Neural crest cell (in vitro differentiated cells): ENCODE results near the gene TNRC6C. TPM values are rescaled to one million over a fixed set of nuclear protein-coding genes. Genes with fewer than 3 reads are reported as not detected.
"Not testable (repeated sequence)": the region's sequence is repeated elsewhere in the genome, so short reads cannot be mapped to it uniquely, and the experiment has no call there.

Source experiments
- DNase-seq: peaks from one replicate; pipeline ENCODE4 v3.0.0; 2021; ENCODE audit warnings: low read depth, mixed read lengths, low spot score
- H3K27ac Mint-ChIP-seq: one replicate; pipeline ENCODE4 v1.8.0; 2021; ENCODE audit warnings: mild to moderate bottlenecking, mixed read lengths; ENCODE audit not compliant: unreplicated experiment
- H3K27me3 Mint-ChIP-seq: 2 replicates; pipeline ENCODE4 v1.8.0; 2021; ENCODE audit warnings: low read depth, mild to moderate bottlenecking, mixed read lengths
- H3K36me3 Mint-ChIP-seq: 2 replicates; pipeline ENCODE4 v1.8.0; 2021; ENCODE audit warnings: low read depth, mild to moderate bottlenecking, mixed read lengths
- H3K4me1 Mint-ChIP-seq: 2 replicates; pipeline ENCODE4 v1.8.0; 2021; ENCODE audit warnings: mixed read lengths
- H3K4me3 Mint-ChIP-seq: one replicate; pipeline ENCODE4 v1.8.0; 2021; ENCODE audit warnings: mild to moderate bottlenecking, mixed read lengths
- H3K9me3 Mint-ChIP-seq: 2 replicates; pipeline ENCODE4 v1.8.0; 2021; ENCODE audit warnings: mixed read lengths
- CTCF ChIP-seq: fragments of 200-600 bp; sonication (generic); conservative IDR thresholded peaks from 2 replicates; pipeline ENCODE4 v1.5.0; 2021; ENCODE audit warnings: antibody characterized with exemption, mild to moderate bottlenecking
- total RNA-seq: library from RNA; stranded (reverse); gene quantifications from 2 replicates; pipeline ENCODE4 v1.2.1, GENCODE V29; 2021

The TNRC6C gene
- total RNA-seq, 1 donor from 2014 or later, result 40.5 TPM

GRCh38 chr17:78064708-78065107 lies 106.2 kb downstream of the TNRC6C start:
- Mint-ChIP-seq H3K4me1 (no peaks in the 10 kb centered on the region), H3K27ac (no peak overlapping the region), H3K27me3 (no peaks in the 10 kb centered on the region), H3K4me3 (no peak overlapping the region), H3K9me3 (no peaks in the 10 kb centered on the region), H3K36me3 (no peaks in the 10 kb centered on the region)
- DNase-seq, result no peak
- no peak for TF ChIP-seq CTCF

GRCh38 chr17:78066976-78067375 lies 108.5 kb downstream of the TNRC6C start:
- H3K9me3 Mint-ChIP-seq, H3K27me3 Mint-ChIP-seq, H3K27ac Mint-ChIP-seq, H3K4me1 Mint-ChIP-seq, H3K4me3 Mint-ChIP-seq, H3K36me3 Mint-ChIP-seq, DNase-seq: not testable (repeated sequence)

- peaks cover 20% of the 10 kb centered on the region for H3K36me3 Mint-ChIP-seq
- H3K9me3 Mint-ChIP-seq, result no peaks in the 10 kb centered on the region
- no peak for TF ChIP-seq CTCF
- H3K4me1 Mint-ChIP-seq, result no peaks in the 10 kb centered on the region
- no peak overlapping the region for H3K27ac Mint-ChIP-seq
- no peaks in the 10 kb centered on the region for H3K27me3 Mint-ChIP-seq
- no peak for DNase-seq
- H3K4me3 Mint-ChIP-seq, result no peak overlapping the region
Measured at GRCh38 chr17:78069695-78070094, 111.2 kb downstream of the TNRC6C start.

GRCh38 chr17:78072961-78073360 lies 114.5 kb downstream of the TNRC6C start:
- H3K27ac Mint-ChIP-seq, result no peak overlapping the region
- H3K4me1 Mint-ChIP-seq, result no peaks in the 10 kb centered on the region
- no peaks in the 10 kb centered on the region for H3K9me3 Mint-ChIP-seq
- no peaks in the 10 kb centered on the region for H3K27me3 Mint-ChIP-seq
- H3K36me3 Mint-ChIP-seq, result peaks cover 27% of the 10 kb centered on the region
- H3K4me3 Mint-ChIP-seq, result no peak overlapping the region
- no peak for TF ChIP-seq CTCF
- no peak for DNase-seq

GRCh38 chr17:78075011-78075410 lies 116.5 kb downstream of the TNRC6C start:
- peaks cover 31% of the 10 kb centered on the region for H3K36me3 Mint-ChIP-seq

GRCh38 chr17:78075545-78075944 lies 117.0 kb downstream of the TNRC6C start:
- no peak for DNase-seq
- Mint-ChIP-seq H3K9me3 (no peaks in the 10 kb centered on the region), H3K27ac (no peak overlapping the region), H3K4me3 (no peak overlapping the region), H3K4me1 (no peaks in the 10 kb centered on the region), H3K36me3 (peaks cover 31% of the 10 kb centered on the region), H3K27me3 (no peaks in the 10 kb centered on the region)
- TF ChIP-seq CTCF, result no peak

More at GRCh38 chr17:78075011-78075410, 116.5 kb downstream of the TNRC6C start:
- no peak overlapping the region for H3K4me3 Mint-ChIP-seq
- no peaks in the 10 kb centered on the region for H3K4me1 Mint-ChIP-seq
- DNase-seq, result no peak
- no peaks in the 10 kb centered on the region for H3K27me3 Mint-ChIP-seq
- no peak for TF ChIP-seq CTCF
- no peaks in the 10 kb centered on the region for H3K9me3 Mint-ChIP-seq
- no peak overlapping the region for H3K27ac Mint-ChIP-seq
